HG02852 (cell line): Measurements from ENCODE around the gene RBM14.
"Not testable (repeated sequence)": the region's sequence is repeated elsewhere in the genome, so short reads cannot be mapped to it uniquely, and the experiment has no call there.

Experiments used
- ATAC-seq: cut with Tn5 transposase; IDR thresholded peaks from one replicate; pipeline ENCODE4 v1.9.1; 2021; ENCODE audit warnings: mild to moderate bottlenecking, moderate library complexity; ENCODE audit not compliant: unreplicated experiment

Gene RBM14

DNA sequence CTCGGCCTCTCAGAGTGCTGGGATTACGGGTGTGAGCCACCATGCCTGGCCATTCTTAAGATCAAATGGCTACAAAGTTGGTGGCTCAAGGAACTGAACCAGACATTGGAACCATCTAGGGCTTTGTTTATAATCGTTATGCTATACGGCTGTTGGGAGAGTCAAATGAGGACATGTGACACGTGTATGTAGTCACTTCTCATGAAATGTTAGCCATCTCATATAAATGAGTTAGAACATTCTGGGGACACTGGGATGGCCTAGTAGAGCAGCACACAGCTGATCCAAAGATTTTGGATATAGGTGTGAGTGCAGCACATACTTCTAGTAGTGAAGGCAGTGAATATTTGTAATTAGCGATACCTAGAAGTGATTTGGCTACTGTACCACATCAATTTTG, 15.5 kb downstream of the RBM14 start:
- ATAC-seq: no peak

DNA sequence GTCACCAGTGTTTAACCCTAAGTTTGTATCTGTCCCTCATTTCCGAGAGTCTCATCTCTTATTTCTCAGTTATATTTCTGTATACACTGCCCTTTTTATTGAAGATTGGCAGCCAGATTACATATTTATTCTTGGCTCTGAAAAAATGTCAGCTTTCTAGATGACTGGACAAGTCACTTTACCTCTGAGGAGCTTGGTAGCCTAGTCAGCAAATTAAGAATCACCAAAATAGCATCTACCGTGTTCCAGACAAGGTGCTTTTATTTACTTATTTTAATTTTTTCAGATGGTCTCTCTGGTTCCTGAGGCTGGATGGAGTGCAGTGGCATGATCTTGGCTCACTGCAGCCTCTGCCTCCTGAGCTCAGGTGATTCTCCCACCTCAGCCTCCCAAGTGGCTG, 16.5 kb downstream of the RBM14 start:
- ATAC-seq: no peak

DNA sequence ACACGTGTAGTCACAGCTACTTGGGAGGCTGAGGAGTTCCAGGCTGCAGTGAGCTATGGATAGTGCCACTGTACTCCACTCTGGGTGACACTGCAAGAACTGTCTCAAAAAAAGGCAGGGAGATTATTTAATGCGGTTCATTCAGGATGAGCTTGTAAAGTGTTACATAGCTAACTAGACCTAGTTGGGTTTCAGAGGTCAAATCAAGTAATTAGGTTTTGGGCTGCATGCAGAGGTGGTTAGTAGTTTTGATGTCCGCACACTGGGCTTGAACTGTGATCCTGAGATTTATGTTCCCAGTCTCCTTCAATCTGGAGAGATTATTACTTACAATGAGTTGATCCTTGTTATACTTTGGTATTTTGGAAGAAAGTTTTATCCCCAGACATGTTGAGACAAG, 20.0 kb downstream of the RBM14 start:
- ATAC-seq: no peak

DNA sequence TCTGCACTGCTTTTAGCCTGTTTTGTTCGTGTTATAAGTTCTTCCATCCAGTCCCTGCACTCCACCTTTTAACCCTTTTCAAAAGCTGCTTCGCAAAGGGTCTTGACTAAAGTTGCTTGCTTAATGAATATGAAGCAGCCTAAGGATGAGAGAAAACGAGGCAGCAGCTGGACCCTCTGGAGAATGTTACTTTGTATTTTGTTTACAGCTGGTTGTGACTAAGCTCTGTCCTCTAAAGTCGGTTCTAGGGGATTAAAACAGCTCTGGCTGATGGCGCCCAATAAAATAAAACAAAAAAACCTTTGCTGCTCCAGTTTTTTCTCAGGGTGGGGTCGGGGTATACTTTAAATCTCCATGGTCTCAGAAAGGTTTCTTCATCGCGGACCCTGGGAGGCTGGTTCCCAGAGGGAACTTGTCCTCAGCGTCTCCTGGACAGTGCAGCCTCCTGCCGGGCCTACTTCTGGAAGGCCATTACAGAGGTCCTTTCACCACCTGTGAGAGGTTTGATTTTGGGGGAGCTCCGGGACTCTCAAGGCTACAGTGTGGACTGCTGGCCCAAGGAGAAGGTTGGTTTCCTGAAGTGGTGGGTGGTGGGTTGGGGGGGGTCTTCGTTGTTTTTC, 21.2 kb downstream of the RBM14 start:
- ATAC-seq: no peak

DNA sequence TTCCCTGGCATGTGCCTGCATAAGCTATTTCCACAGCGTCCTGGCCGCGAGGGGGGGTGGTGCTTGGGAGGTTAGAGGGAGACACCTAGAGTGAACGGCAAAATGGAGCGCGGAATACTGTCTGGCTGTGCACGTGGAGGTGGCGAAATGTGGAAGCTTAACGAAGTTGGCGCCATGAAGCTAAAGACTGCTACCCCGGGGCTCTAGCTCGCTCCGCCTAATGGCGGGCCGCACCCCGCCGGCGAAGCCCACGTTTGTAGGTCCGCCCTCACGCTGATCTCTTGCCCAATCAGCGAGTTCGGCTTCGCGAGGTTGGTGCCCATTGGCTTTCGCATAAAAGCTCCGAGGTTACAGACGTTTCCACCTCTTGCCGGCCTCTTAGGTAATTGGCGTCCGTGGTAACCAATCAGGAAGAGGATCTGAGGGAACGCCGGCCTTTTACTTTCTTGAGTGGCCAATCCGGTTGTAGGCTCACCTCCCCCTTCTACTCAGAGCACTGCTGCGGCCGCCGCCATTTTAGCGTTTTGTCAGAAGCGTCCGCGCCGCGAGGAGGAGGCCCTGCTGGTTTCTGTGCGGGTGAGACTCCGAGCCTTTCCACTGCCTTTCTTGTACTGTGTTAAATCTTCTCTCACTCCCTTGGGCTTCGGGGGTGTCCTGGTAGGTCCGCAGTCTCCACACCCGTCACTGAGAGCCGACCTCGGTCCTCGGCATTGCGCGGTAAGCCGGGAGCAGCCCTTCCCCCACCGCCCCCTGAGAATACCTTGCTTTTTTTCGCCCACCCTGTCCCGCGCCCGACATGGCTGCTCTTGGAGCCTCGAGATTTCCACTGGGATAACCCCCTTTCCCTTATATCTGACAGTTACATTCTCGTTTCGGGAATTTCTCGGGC, 22.0 kb downstream of the RBM14 start, which contains the start of gene RBM4:
Gene RBM4, plus strand, starts transcription at position 527 of the 889 bp plus-strand sequence. CDS start 1,009 bp downstream, outside the sequence.
- ATAC-seq: peak; percentile 92

DNA sequence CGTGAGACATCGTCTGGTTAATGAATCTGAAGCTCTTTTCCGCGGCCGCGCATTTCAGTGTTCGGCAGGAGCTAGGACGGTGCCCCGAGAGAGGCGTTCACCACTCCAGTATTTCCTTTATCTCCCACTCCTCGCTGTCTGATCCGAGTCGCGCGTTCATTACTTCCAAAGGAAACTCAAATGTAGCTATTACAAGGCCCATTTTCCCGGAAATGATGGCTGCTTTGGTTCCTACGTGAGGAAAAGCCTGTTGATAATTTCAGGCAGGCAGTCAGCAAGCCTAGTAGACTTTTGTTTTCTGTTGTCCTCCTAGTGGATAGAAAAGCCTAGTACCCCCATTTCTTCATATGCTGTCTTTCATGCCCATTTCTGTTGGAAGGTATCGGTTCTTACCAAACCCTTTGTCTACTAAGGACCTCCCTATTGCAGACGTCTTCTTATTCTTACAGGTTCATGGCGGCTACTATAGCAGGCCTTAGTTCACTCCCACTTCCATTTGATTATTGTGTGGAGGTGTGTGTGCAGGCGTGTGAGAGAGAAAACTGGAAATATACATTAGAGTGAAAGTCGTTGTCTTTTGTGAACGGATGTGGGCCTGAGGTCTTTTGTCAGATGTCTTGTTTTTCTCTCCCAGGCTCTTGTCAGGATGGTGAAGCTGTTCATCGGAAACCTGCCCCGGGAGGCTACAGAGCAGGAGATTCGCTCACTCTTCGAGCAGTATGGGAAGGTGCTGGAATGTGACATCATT, 22.8 kb downstream of the RBM14 start:
- no peak for ATAC-seq

DNA sequence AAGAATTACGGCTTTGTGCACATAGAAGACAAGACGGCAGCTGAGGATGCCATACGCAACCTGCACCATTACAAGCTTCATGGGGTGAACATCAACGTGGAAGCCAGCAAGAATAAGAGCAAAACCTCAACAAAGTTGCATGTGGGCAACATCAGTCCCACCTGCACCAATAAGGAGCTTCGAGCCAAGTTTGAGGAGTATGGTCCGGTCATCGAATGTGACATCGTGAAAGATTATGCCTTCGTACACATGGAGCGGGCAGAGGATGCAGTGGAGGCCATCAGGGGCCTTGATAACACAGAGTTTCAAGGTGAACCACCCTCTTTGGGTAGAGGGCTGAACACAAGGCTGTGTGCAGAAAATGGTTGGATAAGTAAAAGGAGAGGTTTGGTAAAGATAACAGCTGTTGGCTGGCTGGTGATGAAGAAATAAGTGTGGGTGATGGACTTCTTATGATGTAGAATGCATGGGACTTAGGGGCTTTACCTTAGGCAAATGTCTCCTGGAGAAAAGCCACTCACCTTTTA, 23.4 kb downstream of the RBM14 start:
- ATAC-seq: not testable (repeated sequence)

DNA sequence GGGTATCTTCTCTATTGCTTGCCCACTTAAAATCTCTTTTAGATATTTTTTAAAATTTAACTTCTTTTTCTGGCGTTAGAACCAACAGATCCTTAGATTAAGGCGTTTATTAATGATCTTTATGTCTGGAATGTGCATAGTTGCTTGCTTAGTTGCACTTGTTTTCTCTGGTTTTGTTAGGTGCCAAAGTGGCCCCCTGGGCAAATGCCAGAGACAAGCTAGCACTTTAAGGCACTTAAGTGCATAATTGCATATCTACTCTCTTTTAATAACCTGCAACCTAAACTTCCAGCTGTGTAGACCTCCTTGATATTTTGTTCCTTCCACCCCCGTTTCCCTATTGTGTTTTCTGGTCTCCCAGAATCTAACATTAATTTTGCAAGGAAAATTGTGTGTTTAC, 25.4 kb downstream of the RBM14 start:
- ATAC-seq: no peak

DNA sequence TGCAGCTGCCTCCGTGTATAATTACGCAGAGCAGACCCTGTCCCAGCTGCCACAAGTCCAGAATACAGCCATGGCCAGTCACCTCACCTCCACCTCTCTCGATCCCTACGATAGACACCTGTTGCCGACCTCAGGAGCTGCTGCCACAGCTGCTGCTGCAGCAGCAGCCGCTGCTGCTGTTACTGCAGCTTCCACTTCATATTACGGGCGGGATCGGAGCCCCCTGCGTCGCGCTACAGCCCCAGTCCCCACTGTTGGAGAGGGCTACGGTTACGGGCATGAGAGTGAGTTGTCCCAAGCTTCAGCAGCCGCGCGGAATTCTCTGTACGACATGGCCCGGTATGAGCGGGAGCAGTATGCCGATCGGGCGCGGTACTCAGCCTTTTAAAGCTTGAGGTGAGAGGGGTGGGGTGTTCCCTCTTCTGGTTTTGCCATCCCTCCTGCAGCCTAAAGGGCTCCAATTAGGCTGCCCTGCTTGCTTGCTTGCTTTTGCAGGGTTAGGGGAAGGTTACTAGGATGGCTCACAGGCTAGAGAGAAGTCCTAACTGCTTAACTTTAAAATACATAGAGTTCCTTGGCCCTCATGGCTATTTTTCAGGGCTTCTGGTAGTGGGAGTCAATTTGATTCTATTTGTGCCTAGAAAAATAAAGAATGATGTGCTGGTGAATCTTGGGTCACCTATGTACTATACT, 27.5 kb downstream of the RBM14 start:
- no peak for ATAC-seq

DNA sequence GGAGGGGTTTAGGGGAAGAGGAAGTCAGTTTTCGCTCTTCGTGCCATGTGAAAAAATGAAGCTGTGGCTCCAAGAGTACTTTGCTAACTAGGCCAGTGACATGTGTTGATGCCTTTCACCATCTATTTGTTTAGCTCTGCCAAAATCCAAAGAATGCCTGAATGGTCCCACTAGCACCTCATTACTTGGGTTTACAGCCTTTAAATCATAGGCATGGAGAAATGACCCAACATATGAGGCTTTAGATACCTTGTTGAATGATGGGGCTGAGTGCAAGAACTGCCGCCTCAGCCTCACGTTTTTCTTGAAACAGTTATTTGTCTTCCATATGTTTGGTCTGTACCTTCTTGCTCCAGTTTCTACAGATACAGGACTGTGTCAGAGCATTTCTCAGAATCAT, 30.4 kb downstream of the RBM14 start:
- no peak for ATAC-seq

DNA sequence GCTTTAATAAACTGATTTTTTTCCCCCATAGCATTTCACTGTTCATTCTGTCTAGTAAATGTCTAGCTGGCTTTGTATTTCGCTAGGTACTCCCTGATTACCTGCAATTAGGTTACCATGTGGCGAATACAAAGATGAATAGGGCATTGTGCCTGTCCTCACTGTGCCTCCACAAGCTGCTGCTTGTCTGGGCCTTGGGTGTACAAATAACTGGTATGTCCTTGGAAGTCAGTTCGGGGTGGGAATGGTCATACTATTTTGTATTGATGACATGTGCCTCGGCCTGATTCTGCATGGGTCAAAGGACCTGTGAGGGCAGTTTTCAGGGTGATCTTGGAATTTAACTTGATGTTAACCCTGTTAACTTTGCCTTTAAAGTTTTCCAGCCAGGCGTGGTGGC, 33.5 kb downstream of the RBM14 start:
- no peak for ATAC-seq

DNA sequence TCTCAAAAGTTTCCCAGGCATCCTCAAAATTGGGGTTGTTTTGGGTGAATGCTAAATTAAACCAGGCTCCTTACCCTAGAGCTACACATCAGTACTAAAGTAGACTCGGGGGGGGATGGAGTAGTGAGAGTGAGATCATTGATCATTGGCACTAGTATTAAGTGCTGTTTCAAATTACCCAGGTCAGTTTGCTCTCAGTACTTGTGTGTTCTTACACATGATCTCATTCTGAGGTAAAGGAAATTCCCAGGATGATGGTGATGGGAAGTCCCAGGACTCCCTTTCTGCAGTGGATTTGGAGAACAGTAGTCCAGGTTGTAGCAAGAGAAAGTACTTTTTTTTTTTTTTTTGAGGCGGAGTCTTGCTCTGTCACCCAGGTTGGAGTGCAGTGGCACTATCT, 34.6 kb downstream of the RBM14 start:
- no peak for ATAC-seq

DNA sequence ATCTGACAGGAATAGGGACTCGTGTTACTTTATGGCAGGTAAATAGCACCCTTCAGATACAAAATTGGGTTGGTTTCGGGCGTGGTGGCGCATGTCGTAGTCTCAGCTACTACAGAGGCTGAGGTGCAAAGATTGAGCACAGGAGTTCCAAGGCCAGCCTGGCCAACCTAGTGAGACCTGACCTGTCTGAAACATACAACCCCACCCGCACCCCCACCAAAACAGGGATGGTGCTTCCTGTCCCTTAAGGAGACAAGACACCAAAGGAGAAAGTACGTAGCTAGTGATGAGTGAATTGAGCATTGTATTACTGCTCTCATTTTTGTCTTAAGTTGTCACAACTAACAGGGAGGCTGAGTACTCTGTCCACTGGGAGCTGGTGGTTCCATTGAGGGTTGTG, 36.2 kb downstream of the RBM14 start:
- ATAC-seq: no peak

DNA sequence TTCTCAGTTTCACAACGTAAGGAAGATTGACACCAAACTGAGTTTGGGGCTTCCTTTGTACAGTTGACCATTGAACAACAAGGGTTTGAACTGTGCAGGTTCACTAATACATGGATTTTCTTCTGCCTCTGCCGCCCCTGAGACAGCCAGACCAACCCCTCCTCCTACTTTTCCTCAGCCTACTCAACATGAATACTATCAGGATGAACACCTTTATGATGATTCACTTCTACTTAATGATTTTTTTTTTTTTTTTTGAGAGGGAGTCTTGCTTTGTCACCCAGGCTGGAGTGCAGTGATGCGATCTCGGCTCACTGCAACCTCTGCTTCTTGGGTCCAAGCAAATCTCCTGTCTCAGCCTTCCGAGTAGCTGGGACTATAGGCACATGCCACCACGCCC, 36.7 kb downstream of the RBM14 start:
- no peak for ATAC-seq

DNA sequence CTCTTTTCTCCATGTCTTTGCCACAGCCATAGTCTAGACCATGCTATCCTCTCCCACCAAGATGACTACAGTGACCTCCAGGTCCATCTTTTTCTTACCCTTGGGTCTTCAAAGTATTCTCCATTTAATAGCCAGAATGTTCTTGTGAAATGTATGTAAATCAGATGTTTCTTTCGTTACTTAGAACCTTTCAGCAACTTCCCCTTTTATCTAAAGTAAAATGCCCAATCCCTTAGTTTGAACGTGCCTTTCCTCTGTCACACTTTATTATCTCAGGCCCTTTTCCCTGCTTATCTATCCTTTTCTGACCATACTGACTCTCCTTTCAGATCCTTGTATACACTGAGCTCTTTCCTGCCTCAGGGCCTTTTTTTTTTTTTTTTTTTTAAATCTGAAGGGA, 43.3 kb downstream of the RBM14 start:
- ATAC-seq: no peak

DNA sequence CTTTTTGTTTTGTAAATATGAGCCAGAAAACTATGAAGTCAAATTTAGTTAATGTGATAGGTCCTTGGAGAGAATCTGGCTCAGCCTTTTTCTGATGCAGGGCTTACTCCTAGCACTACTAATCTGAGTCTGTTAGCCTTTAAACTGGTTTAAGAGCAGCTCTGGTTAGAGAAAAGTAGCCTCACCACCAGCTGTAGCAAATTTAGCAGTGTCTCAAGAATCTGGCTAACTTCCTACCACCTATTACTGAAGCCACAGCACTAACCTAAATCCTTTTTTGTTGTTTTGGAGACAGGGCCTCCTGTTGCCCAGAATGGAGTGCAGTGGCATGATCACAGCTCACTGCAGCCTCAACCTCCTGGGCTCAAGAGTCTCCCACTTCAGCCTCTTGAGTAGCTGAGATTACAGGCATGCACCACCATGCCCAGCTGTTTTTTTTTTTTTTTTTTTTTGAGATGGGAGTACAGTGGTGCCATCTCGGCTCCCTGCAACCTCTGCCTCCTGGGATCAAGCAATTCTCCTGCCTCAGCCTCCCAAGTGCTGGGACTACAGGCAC, 47.4 kb downstream of the RBM14 start:
- no peak for ATAC-seq

DNA sequence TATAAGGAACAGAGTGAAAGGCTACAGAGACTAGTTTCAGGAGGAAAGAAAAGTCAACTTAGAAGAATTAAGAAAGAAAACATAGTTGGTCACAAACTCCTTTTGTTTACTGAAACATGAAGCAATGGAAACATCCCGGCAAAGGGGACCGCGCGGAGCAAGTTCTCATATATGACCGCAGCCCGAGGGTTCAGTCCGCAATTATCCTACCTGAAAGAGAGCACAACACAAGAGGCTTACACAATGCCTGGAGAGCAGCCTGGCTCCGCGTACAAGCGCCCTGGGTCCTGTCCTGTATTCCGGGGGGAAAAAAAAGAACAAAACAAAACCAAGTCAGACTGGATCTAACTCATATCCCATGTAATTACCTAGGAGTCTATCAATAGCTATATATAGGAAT, 48.9 kb downstream of the RBM14 start:
- no peak for ATAC-seq

DNA sequence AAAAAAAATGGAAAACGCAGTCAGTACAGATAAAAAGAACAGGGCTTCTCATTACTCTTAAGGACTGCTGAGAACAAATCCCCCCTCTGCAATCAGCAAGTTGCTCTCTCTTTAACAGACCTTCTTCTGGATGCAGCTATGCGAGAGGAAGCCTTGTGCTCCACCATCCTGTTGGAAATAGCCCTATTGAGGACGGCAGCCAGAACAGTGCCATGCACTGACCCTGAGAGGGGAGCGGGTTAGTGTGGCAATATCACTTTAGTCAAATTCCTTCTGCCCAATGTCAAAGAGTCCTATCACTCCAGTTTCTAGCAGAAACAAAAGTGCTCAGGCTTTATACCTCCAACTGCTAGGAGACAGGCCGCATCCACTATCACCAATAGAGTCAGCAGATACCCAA, 54.4 kb downstream of the RBM14 start:
- ATAC-seq: no peak

DNA sequence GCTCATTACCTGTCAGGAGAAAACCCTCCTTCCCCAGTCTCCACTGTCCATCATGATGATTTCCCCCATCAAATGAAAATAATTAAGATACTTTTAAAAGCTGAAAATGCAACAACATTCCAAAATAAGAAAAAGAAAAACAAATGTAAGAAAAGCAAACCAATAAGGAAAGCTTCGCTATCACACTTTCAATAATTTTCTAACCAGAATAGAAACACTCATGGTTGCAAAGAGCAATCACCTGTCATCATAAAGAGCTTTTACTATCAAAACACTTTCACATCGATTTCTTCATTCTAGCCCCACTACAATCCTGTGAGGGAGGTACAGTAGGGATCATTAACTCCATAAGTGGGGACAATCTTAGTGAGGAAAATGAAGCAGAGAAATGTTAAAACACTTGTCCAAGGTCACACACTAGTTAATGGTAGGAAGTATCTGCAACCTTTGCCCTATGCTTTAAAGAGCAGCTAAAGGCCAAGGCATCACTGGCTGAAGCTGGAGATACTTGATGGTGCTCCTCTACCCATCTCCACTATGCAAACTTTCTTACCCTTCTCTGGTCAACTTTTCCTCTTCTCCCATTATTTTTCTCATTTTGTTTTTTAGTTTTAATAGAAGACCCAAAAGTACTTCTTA, 58.7 kb downstream of the RBM14 start:
- ATAC-seq: no peak

DNA sequence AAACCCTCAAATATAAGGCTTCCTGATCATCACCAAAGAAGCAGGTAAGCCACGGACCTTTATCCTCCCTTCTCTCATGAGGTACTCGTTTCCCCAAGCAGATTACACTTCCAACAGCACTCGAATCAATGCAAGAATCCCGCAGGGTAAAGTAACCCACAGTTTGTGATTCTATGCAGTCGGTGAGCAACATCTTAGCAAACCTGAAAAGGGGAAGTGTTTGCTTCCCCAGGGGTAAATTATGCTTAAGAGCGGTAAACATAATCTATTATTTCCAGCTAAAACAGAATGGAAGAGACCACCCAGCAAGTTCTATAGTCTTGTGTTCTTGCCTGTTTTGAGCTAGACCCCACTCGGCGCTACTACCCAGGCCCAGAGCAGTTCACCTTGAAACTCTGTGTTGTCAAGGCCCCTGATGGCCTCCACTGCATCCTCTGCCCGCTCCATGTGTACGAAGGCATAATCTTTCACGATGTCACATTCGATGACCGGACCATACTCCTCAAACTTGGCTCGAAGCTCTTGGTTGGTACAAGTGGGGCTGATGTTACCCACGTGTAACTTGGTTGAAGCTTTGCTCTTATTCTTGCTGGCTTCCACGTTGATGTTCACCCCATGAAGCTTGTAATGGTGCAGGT, 60.0 kb downstream of the RBM14 start:
- no peak for ATAC-seq
